Hindlimb muscle (tissue), 1 donor: ENCODE results near the gene OSM. TPM values are rescaled to one million over a fixed set of nuclear protein-coding genes. Genes with fewer than 3 reads are reported as not detected.
A peak's percentile ranks its signal among the peaks of the same experiment; 100 is the strongest.

ENCODE experiments used
- DNase-seq: peaks from one replicate; pipeline ENCODE4 v3.0.0-alpha.2; 2013
- polyA plus RNA-seq: library from polyadenylated mRNA; unstranded; fragments of 120-200 nt; gene quantifications from one replicate; pipeline ENCODE4 v1.2.1, GENCODE V29; 2013; ENCODE audit not compliant: insufficient read length

Gene OSM
- polyA plus RNA-seq, 1 donor: 0.17 TPM

- peak; percentile 63 for DNase-seq
Measured at GRCh38 chr22:30262917-30263741, 3.5 kb downstream of the OSM start.

DNA sequence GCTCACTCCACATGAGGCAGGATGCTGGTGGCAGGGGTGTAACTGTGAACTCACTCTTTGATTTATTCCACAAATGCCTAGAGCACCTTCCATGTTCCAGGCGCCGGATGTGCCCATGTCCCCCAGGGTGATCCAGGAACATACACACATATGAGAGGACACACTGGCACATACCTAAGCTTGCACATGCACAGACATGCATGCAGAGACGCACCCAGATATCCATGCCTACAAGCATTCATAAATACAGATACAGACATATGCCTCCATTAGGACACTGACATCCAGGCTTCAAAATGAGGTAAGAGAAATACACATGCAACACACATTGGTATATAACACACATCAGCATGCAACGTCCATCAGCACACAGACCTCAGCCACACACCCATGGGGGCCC is 4.5 kb downstream of the OSM start:
- DNase-seq: no peak

- no peak for DNase-seq
Measured at GRCh38 chr22:30261134-30261533, 5.5 kb downstream of the OSM start.

DNA sequence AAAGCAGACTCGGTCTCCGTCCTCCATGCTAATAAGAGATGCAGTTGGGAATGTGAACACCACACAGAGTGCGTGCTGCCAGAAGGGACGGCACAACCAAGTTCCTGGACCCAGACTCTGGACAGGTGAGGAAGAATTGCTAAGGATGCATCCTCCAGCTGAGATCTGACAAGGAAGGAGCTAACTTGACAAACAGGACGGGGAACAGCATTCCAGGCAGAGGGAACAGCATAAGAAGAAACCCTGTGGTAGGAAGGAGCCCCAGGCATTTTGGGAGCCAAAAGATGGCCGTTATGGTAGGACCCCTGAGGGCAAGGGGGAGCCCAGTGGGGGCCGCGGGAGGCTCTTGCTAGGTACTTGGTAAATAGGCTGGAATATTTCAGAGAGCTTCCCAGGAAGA is 6.0 kb downstream of the OSM start:
- DNase-seq: no peak

DNA sequence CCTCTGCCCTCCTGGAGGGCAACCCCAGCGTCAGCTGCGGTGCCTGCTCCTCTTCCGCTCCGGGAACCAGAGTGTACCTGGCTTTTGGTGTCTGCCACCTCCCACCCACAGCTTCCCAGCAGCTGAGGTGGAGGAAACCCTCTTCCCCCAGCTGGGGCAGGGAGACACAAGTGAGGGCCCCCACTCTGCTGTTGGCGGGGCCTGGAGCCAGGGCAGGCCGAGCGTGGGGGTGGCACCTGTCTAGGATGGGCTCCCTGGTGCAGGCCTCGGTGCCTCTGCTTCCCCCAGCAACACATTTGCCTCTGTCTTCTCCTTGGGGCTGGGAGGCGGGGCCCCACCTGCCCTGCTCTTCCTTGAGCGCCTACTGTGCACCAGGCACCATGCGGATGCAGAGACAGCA is 6.4 kb downstream of the OSM start:
- no peak for DNase-seq

DNA sequence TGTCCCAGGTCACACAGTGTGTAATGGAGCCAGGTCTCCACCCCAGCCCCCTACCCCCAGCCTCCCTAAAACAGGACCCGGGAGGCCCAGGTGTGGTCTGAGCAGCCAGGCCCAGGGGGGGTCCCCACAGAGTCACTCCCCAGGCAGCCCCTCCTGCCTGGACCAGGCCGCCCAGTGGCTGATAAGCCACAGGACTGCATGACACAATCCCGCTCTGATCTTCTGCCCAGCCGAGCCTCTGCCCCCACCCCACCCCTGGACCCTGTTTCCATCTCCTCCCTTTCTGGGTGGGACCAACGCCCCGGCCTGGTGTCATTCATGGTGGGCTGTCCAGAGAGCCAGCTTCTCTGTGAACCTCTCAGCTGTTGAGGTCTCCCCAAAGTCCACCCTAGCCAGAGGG is 12.3 kb downstream of the OSM start:
- no peak for DNase-seq

- no peak for DNase-seq
Measured at GRCh38 chr22:30253205-30253852, 13.3 kb downstream of the OSM start.

GRCh38 chr22:30252411-30253204 is 14.0 kb downstream of the OSM start:
- no peak for DNase-seq

DNA sequence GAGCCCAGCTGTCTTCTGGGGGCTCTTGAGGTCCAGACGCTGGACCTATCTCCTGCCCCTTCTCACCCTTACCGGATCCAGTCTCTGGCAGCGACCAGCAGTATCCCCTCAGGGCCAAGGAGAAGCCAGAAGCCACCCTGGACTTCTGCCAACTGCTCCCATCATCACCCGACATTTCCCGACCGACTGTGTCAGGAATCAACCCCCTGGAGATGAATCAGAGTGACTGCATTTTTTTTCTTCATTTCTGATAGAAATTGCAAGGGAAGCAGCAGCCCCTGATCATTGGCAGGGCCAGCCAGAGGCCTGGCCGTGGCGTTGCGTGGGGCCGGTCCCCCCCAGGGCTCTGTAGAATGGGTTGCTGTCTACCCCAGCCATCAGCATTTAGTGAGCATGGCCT is 14.9 kb downstream of the OSM start:
- DNase-seq: no peak

DNA sequence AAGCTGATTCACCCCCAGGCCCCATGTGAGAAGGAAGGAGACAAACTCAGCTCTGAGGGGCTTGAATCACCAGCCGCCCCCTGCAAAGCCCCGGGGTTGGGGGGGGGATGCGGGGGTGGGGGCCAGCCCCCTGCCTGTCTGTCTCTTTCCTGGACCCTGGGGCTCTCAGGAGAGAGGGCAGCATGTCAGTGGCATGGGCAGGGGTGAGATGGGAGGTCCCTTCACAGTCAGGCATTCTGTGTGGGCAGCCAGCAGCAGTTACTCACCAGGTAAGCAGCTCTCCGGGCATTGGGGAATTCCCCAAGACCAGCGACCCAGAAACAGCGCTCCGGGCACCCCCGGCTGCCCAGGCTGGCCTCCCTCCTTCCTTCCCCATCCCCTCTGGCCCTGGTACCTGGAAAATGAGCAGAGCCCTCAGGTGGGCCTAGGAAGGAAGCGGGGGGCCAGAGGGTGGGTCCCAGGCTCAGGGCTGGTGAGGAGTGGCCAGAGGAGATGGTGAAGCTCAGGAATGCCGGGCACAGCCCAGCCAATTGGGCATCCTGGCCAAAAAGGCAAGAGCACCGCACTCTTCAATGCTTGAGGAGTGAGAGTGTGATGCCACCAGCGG is 15.9 kb downstream of the OSM start:
- no peak for DNase-seq

DNA sequence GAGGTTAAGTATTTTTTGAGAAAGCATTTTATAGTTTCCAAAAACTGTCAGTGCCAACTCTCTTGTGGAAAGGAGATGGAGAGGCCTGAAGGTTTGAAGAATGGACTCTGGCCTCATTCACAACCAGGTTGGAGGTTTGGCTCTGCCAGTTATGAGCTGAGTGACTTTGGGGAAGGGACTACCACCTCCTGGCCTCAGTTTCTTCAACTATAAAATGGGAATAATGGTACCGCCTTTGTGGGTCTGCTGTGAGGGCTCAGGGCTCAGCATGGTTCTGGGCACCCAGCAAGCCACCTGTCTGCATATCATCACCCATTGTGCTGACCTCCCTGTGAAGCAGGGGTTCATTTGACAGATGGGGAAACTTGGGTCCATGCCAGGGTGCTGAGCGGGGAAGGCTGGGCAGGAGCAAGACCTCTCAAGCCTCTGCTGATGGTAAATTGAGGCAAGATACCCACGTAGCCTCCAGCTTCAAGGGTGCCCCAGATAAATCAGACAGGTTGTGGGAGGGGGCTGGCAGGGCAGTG is 16.5 kb downstream of the OSM start:
- no peak for DNase-seq

DNA sequence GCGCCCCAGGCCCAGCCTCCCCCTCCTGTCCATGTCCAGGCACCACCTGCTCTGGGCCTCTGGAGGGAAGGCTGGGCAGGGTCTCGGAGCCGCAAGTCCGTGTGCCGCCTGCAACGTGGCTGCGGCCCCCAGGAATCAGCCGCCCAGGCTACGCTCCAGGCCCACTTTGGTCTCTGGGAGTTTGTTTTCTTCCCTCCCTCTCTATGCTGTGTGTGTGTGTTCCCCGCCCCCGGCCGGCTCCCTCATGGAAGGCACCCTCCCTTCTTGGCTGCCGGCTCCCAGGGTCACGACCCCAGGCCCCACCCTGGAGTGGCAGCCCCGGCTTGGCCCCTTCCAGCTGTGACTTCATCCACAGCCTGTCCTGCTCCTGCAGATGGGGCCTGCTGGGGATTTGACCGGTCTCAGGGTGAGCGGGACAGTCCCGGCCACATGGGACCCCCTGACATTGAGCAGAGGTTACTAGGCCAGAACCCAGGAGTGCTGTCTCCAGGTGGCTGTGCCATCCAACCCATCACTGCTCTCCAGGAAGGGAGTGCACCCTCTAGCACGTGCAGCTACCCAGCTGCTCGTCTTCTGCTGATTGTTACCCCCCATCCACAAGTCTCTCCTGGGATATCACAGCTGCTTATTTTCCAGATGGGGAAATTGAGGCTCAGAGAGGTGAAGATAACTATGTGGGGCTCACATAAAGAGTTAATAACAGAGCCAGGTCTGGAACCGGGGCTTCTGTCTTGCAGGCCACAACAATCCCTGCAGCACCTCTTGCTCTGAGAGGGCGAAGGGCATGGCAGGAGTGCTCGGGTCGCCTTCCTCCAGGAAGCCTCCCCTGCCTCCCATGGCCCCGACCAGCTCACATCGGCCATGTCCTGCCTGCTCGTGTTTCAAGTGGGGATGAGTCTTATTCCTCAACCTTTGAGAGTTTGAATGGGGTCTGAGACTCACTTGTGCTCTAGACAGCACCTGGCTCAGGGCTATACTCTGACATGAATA is 17.3 kb downstream of the OSM start:
- peak; percentile 75 for DNase-seq

- no peak for DNase-seq
Measured at GRCh38 chr22:30248484-30248883, 18.2 kb downstream of the OSM start.

DNA sequence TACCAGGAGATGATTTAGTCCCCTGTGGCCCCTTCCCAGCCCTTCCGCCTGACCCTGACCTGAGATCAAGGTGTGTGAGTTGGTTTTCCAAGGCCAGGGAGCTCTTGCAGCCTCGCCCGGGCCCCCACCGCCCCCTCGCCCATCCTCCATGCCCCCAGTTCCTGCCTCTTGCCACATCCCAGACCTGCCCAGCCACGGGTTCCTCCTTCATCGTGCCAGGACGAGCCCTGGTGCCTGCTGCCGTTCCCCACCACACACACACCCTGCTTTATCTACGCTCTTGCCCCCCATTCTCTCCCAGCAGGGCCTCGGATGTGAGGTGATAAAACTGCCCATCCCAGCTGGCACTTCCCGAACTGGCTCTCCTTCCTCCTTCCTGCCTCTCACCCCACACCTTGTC is 18.7 kb downstream of the OSM start:
- no peak for DNase-seq

- DNase-seq: no peak
Measured at GRCh38 chr22:30247561-30247960, 19.1 kb downstream of the OSM start.

GRCh38 chr22:30246814-30247376 is 19.8 kb downstream of the OSM start:
- DNase-seq: no peak

DNA sequence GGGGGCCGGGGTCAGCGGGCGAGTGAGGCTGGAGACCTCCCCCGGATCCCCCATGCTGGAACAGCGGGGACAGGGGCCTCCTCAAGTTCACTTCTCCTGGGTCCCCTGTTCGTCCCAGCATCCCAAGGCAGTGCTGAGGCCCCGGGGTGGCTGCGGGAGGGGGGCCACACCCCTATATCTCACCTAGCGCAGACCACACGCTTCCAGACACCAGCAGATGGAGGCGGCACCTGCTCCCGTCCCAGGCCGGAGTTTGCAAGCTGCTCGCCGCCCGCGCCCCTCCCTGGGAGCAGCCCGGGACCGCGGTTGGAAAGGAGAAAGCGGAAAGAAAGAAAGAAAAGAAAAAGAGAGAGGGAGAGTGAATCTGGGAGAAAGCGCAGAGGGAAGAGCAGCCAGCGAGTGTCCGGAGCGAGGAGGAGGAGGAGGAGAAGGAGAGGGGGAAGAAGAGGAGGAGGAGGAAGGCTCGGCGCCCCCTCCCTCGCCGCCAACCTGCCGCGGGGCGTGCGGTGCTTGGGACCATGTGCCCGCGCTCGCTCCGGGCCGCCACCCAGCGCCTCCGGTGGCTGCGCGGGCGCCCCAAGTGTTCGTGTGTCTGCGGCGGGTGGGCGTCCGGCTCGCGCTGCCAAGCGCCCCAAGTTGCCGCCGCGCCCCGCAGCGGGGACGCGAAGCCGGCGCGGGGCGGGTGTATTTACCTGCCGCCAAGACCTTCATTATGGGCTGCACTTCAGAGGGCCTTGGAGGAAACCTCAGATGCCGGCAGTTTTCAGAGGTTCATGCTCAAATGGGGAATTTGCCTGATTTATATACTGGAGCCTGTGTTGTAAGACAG is 20.5 kb downstream of the OSM start, which contains the start of gene LIF:
LIF (minus strand) TSS at position 775 of the 829 bp plus-strand sequence; CDS start at position 711, 64 bp downstream.
- no peak for DNase-seq

GRCh38 chr22:30245181-30245984 is 21.3 kb downstream of the OSM start:
- no peak for DNase-seq

DNA sequence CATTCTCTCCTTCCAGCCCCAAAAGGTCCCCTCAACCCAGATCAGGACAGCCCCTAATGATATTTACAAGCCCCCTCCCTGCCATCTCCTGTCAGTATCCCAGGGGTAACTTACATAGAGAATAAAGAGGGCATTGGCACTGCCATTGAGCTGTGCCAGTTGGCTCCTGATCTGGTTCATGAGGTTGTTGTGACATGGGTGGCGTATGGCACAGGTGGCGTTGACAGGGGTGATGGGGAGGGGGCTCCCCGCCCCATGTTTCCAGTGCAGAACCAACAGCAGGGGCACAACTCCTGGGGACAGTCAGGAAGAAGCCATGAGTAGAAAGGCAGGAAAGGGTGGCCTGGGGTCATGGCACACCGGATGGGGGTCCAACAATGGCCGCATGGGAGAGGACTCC is 22.0 kb downstream of the OSM start:
- DNase-seq: no peak
